Activated naive CD8-positive, alpha-beta T cell treated with anti-CD3 and anti-CD28 coated beads, Interleukin-2, amount 50 U/mL, for 24 hours (primary cell): ENCODE data around the gene TNFRSF14.
"Not testable (repeated sequence)": the region's sequence is repeated elsewhere in the genome, so short reads cannot be mapped to it uniquely, and the experiment has no call there.

Source experiments
- ATAC-seq: fragments of 150-1000 bp; cut with Tn5 transposase; one replicate; pipeline ENCODE4 v1.10.0; 2021
- DNase-seq: peaks from one replicate; pipeline ENCODE4 v3.0.0; 2021
- H3K27ac Mint-ChIP-seq: one replicate; pipeline ENCODE4 v1.8.0; 2021; ENCODE audit warnings: mild to moderate bottlenecking, mixed read lengths
- H3K27me3 Mint-ChIP-seq: one replicate; pipeline ENCODE4 v1.8.0; 2021; ENCODE audit warnings: mixed read lengths
- H3K36me3 Mint-ChIP-seq: one replicate; pipeline ENCODE4 v1.8.0; 2021; ENCODE audit warnings: low read depth, mixed read lengths
- H3K4me1 Mint-ChIP-seq: one replicate; pipeline ENCODE4 v1.8.0; 2021; ENCODE audit warnings: mixed read lengths
- H3K4me3 Mint-ChIP-seq: one replicate; pipeline ENCODE4 v1.8.0; 2021; ENCODE audit warnings: mild to moderate bottlenecking, moderate library complexity, mixed read lengths
- H3K9me3 Mint-ChIP-seq: one replicate; pipeline ENCODE4 v1.8.0; 2021; ENCODE audit warnings: mixed read lengths

TNFRSF14 gene

GRCh38 chr1:2560299-2561073 is 4.3 kb downstream of the TNFRSF14 start:
- peaks cover 24% of the 10 kb centered on the region for H3K4me1 Mint-ChIP-seq
- H3K36me3 Mint-ChIP-seq = peaks cover 4% of the 10 kb centered on the region
- ATAC-seq (no peak), DNase-seq (no peak)
- no peaks in the 10 kb centered on the region for H3K27me3 Mint-ChIP-seq
- H3K27ac Mint-ChIP-seq = no peak overlapping the region
- H3K9me3 Mint-ChIP-seq = no peaks in the 10 kb centered on the region
- no peak overlapping the region for H3K4me3 Mint-ChIP-seq

GRCh38 chr1:2561446-2561845 is 5.3 kb downstream of the TNFRSF14 start:
- Mint-ChIP-seq H3K27me3 (no peaks in the 10 kb centered on the region), H3K4me3 (no peak overlapping the region), H3K4me1 (peaks cover 18% of the 10 kb centered on the region), H3K27ac (peak overlapping the region; percentile 19), H3K9me3 (no peaks in the 10 kb centered on the region), H3K36me3 (peaks cover 2% of the 10 kb centered on the region)
- no peak for ATAC-seq
- DNase-seq = no peak

- H3K27ac Mint-ChIP-seq = no peak overlapping the region
- H3K27me3 Mint-ChIP-seq = no peaks in the 10 kb centered on the region
- H3K4me1 Mint-ChIP-seq = peaks cover 17% of the 10 kb centered on the region
- no peak overlapping the region for H3K4me3 Mint-ChIP-seq
- H3K9me3 Mint-ChIP-seq = no peaks in the 10 kb centered on the region
- no peaks in the 10 kb centered on the region for H3K36me3 Mint-ChIP-seq
- ATAC-seq (peak; percentile 26), DNase-seq (peak; percentile 46)
Measured at GRCh38 chr1:2561898-2562895, 6.0 kb downstream of the TNFRSF14 start.

- no peak overlapping the region for H3K27ac Mint-ChIP-seq
Measured at GRCh38 chr1:2563205-2563604, 7.0 kb downstream of the TNFRSF14 start.

GRCh38 chr1:2564006-2564814 is 8.0 kb downstream of the TNFRSF14 start:
- no peaks in the 10 kb centered on the region for H3K36me3 Mint-ChIP-seq
- no peak for ATAC-seq
- H3K9me3 Mint-ChIP-seq = no peaks in the 10 kb centered on the region
- no peaks in the 10 kb centered on the region for H3K27me3 Mint-ChIP-seq
- H3K4me1 Mint-ChIP-seq = peaks cover 6% of the 10 kb centered on the region
- no peak overlapping the region for H3K4me3 Mint-ChIP-seq
- DNase-seq = no peak
- H3K27ac Mint-ChIP-seq = no peak overlapping the region

More at GRCh38 chr1:2563205-2563604, 7.0 kb downstream of the TNFRSF14 start:
- Mint-ChIP-seq H3K4me3 (no peak overlapping the region), H3K27me3 (no peaks in the 10 kb centered on the region), H3K4me1 (peaks cover 10% of the 10 kb centered on the region), H3K36me3 (no peaks in the 10 kb centered on the region), H3K9me3 (no peaks in the 10 kb centered on the region)
- ATAC-seq (no peak), DNase-seq (no peak)

- Mint-ChIP-seq H3K9me3 (no peaks in the 10 kb centered on the region), H3K27me3 (no peaks in the 10 kb centered on the region), H3K27ac (peak overlapping the region; percentile 19), H3K4me3 (no peak overlapping the region), H3K4me1 (peaks cover 3% of the 10 kb centered on the region), H3K36me3 (no peaks in the 10 kb centered on the region)
- ATAC-seq (no peak), DNase-seq (no peak)
Measured at GRCh38 chr1:2564815-2565374, 8.7 kb downstream of the TNFRSF14 start.

GRCh38 chr1:2566101-2567045 is 10.2 kb downstream of the TNFRSF14 start:
- ATAC-seq = no peak
- no peak for DNase-seq
- no peak overlapping the region for H3K27ac Mint-ChIP-seq
- H3K36me3 Mint-ChIP-seq = no peaks in the 10 kb centered on the region
- H3K4me1 Mint-ChIP-seq = peaks cover under 1% of the 10 kb centered on the region
- no peaks in the 10 kb centered on the region for H3K9me3 Mint-ChIP-seq
- H3K4me3 Mint-ChIP-seq = no peak overlapping the region
- H3K27me3 Mint-ChIP-seq = no peaks in the 10 kb centered on the region

GRCh38 chr1:2567083-2567679 is 11.0 kb downstream of the TNFRSF14 start:
- DNase-seq (no peak), ATAC-seq (no peak)
- Mint-ChIP-seq H3K4me1 (no peaks in the 10 kb centered on the region), H3K27me3 (no peaks in the 10 kb centered on the region), H3K27ac (no peak overlapping the region), H3K9me3 (no peaks in the 10 kb centered on the region), H3K36me3 (no peaks in the 10 kb centered on the region), H3K4me3 (no peak overlapping the region)

- not testable (repeated sequence) for H3K27me3 Mint-ChIP-seq, H3K27ac Mint-ChIP-seq, H3K4me3 Mint-ChIP-seq, DNase-seq, H3K4me1 Mint-ChIP-seq, ATAC-seq, H3K36me3 Mint-ChIP-seq, H3K9me3 Mint-ChIP-seq
Measured at GRCh38 chr1:2568187-2568816, 12.1 kb downstream of the TNFRSF14 start.

GRCh38 chr1:2569060-2569459 is 12.9 kb downstream of the TNFRSF14 start:
- Mint-ChIP-seq H3K27me3 (no peaks in the 10 kb centered on the region), H3K4me3 (no peak overlapping the region), H3K4me1 (peaks cover 13% of the 10 kb centered on the region), H3K36me3 (peaks cover 6% of the 10 kb centered on the region), H3K27ac (no peak overlapping the region), H3K9me3 (peaks cover 17% of the 10 kb centered on the region)
- ATAC-seq = no peak
- DNase-seq = no peak

GRCh38 chr1:2569703-2570102 is 13.5 kb downstream of the TNFRSF14 start:
- H3K4me1 Mint-ChIP-seq = peaks cover 17% of the 10 kb centered on the region
- not testable (repeated sequence) for DNase-seq, H3K36me3 Mint-ChIP-seq, ATAC-seq, H3K27me3 Mint-ChIP-seq, H3K27ac Mint-ChIP-seq, H3K4me3 Mint-ChIP-seq
- peaks cover 20% of the 10 kb centered on the region for H3K9me3 Mint-ChIP-seq

GRCh38 chr1:2570332-2570731 is 14.2 kb downstream of the TNFRSF14 start:
- H3K36me3 Mint-ChIP-seq = peaks cover 9% of the 10 kb centered on the region
- H3K4me1 Mint-ChIP-seq = peaks cover 17% of the 10 kb centered on the region
- no peak overlapping the region for H3K4me3 Mint-ChIP-seq
- no peak overlapping the region for H3K27ac Mint-ChIP-seq
- H3K9me3 Mint-ChIP-seq = peaks cover 20% of the 10 kb centered on the region
- DNase-seq = no peak
- H3K27me3 Mint-ChIP-seq = no peaks in the 10 kb centered on the region
- ATAC-seq = no peak
